Lower lobe of right lung (tissue), 2 donors: ENCODE results near the gene ATP5IF1. TPM values are rescaled to one million over a fixed set of nuclear protein-coding genes. Genes with fewer than 3 reads are reported as not detected.
A peak's percentile ranks its signal among the peaks of the same experiment; 100 is the strongest.

ENCODE experiments used
- ATAC-seq, 2 donors: fragments of 200-7000 bp; cut with Tn5 transposase; one replicate each; pipeline ENCODE4 v1.9.1; 2020 to 2022; ENCODE audit warnings: mild to moderate bottlenecking in 2 of 2, moderate library complexity in 2 of 2
- DNase-seq: peaks from one replicate; pipeline ENCODE4 v3.0.0-alpha.2; 2020
- H3K27ac ChIP-seq: fragments of 200-600 bp; one replicate; pipeline ENCODE4 v1.8.0; 2022
- H3K27me3 ChIP-seq: fragments of 200-600 bp; one replicate; pipeline ENCODE4 v1.8.0; 2022; ENCODE audit warnings: low read depth
- H3K36me3 ChIP-seq: fragments of 200-600 bp; one replicate; pipeline ENCODE4 v1.8.0; 2022; ENCODE audit warnings: mild to moderate bottlenecking
- H3K4me1 ChIP-seq: fragments of 200-600 bp; one replicate; pipeline ENCODE4 v1.8.0; 2022
- H3K4me3 ChIP-seq: fragments of 200-600 bp; one replicate; pipeline ENCODE4 v1.8.0; 2022; ENCODE audit warnings: mild to moderate bottlenecking
- H3K9me3 ChIP-seq: fragments of 200-600 bp; one replicate; pipeline ENCODE4 v1.8.0; 2022
- CTCF ChIP-seq: fragments of 200-600 bp; IDR thresholded peaks from one replicate; pipeline ENCODE4 v1.8.0; 2022; ENCODE audit warnings: antibody characterized with exemption, mild to moderate bottlenecking
- intact Hi-C: fragments of 100-400 bp; cut with DNase I; formaldehyde crosslinking; loops from one replicate; pipeline ENCODE4 v1.11.0; 2022
- total RNA-seq: library from RNA; stranded (reverse); fragmentation: NEBNext Ultra II Directional; extraction: Animal tissue kit (Norgen Biotek cat#: 25700); gene quantifications from one replicate; pipeline ENCODE4 v1.2.1, GENCODE V29; 2021
- donor health status: DM: no; HTN: yes; CAD: no; lungs with severe emphysema.

The ATP5IF1 gene
- total RNA-seq, 1 donor from 2014 or later: 109 TPM

GRCh38 chr1:28280977-28281381 is 45.1 kb downstream of the ATP5IF1 start:
- no peak for DNase-seq
- Histone ChIP-seq H3K4me1 (peaks cover 28% of the 10 kb centered on the region), H3K27me3 (no peaks in the 10 kb centered on the region), H3K27ac (peak overlapping the region; percentile 61), H3K36me3 (peaks cover 64% of the 10 kb centered on the region), H3K9me3 (no peaks in the 10 kb centered on the region), H3K4me3 (no peak overlapping the region)
- intact Hi-C loops: no loop called here
- peak; percentile 39 to 45 for ATAC-seq
- TF ChIP-seq CTCF: no peak

DNA sequence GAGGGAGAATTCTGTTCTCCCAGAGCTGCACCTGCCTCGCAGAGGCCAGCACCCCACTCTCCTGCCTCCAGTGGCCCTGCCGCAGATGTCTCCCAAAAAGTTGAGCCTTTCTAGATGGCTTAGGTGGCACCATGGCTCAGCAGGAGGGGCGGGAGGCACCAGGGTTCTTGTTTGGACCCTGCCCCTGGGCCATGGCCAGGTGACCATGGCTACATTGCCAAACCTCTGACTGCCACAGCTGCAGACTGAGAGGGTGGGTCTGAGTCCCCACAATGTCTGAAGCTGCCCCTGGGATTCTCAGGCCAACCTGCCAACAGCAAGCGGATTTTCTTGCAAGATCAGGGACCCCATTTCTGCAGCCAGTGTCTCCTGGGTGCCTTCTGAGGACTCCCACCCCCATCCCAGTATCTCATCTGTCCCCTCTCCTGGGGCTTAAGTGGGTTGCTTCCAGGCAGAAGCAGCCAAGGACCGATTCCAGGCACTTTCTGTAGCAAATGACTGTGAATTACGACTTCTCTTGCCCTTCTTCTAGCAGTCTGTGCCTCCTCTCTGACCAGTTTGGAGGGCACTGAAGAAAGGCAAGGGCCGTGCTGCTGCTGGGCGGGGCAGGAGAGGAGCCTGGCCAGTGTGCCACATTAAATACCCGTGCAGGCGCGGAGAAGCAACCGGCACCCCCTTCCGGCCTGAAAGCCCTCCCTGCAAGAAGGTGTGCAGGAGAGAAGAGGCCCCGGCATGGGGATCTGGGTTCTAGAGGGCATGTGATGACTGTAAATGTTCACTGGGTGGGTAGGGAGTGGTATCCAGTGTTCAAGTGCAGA is 45.9 kb downstream of the ATP5IF1 start:
- no peak for ATAC-seq

GRCh38 chr1:28282426-28283407 is 46.8 kb downstream of the ATP5IF1 start:
- DNase-seq (peak; percentile 54), ATAC-seq (peak; percentile 59 to 66)
- no peaks in the 10 kb centered on the region for H3K9me3 ChIP-seq
- no peaks in the 10 kb centered on the region for H3K27me3 ChIP-seq
- TF ChIP-seq CTCF: no peak
- peak overlapping the region; percentile 61 for H3K27ac ChIP-seq
- H3K36me3 ChIP-seq: peaks cover 46% of the 10 kb centered on the region
- peaks cover 28% of the 10 kb centered on the region for H3K4me1 ChIP-seq
- intact Hi-C loops: no loop called here
- H3K4me3 ChIP-seq: no peak overlapping the region

More for the DNA sequence above, 45.9 kb downstream of the ATP5IF1 start:
- peaks cover 55% of the 10 kb centered on the region for H3K36me3 ChIP-seq
- TF ChIP-seq CTCF: no peak
- no peak for DNase-seq
- no peak overlapping the region for H3K4me3 ChIP-seq
- no peaks in the 10 kb centered on the region for H3K9me3 ChIP-seq
- H3K27me3 ChIP-seq: no peaks in the 10 kb centered on the region
- intact Hi-C loops: no loop called here
- peaks cover 28% of the 10 kb centered on the region for H3K4me1 ChIP-seq
- peak overlapping the region; percentile 61 for H3K27ac ChIP-seq

DNA sequence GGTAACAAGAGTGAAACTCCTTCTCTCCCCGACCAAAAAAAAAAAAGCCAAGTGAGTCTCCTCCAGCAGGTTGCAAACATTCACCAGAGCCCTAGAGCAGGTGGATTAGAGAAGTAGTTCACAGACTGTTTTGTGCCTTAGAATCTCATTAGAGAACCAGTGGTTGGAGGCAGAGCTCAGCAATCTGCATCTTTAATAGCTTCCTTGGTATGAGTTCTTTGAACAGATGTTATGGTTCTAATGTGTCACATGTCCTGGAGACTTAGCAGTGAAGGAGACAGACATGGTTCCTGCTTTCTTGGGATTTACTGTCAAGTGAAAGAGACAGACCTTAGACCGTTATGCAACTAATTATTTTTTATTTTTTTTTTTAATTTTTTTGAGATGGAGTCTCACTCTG is 50.2 kb downstream of the ATP5IF1 start:
- Histone ChIP-seq H3K9me3 (no peaks in the 10 kb centered on the region), H3K27me3 (no peaks in the 10 kb centered on the region), H3K4me3 (no peak overlapping the region), H3K4me1 (peaks cover 17% of the 10 kb centered on the region), H3K36me3 (peaks cover 12% of the 10 kb centered on the region), H3K27ac (no peak overlapping the region)
- ATAC-seq (no peak), DNase-seq (no peak)
- TF ChIP-seq CTCF: no peak
- intact Hi-C loops: no loop called here

Other genes starting within 250 kb of the ATP5IF1 start
- gene EYA3, start 147.5 kb upstream of the ATP5IF1 start, total RNA-seq: 20.4 TPM
- 52.8 TPM for gene PTAFR, start 59.4 kb upstream of the ATP5IF1 start, total RNA-seq
- 68.9 TPM for gene DNAJC8, start 3.1 kb upstream of the ATP5IF1 start, total RNA-seq
- 13.1 TPM for gene SESN2, start 23.4 kb downstream of the ATP5IF1 start, total RNA-seq
- 12.6 TPM for gene MED18, start 92.9 kb downstream of the ATP5IF1 start, total RNA-seq
- 44.2 TPM for gene PHACTR4, start 133.6 kb downstream of the ATP5IF1 start, total RNA-seq